Spleen (tissue), 11 donors: ENCODE measurements around the gene GSN. TPM values are rescaled to one million over a fixed set of nuclear protein-coding genes. Genes with fewer than 3 reads are reported as not detected.
A peak's percentile ranks its signal among the peaks of the same experiment; 100 is the strongest.

ENCODE experiments used
- DNase-seq: peaks from one replicate; pipeline ENCODE4 v3.0.0-alpha.2; 2020
- H3K27ac ChIP-seq, 8 donors: fragments of 200-600 bp; sonication (generic) in 7 of 8; 1 replicate in 4 of 8; 2 replicates in 4 of 8; pipeline versions ENCODE4 v1.5.0 to v1.8.0; 2016 to 2021; ENCODE audit warnings: inconsistent platforms in 4 of 8, mild to moderate bottlenecking in 4 of 8, moderate library complexity in 1 of 8
- H3K27me3 ChIP-seq, 7 donors: fragments of 200-600 bp; sonication (generic) in 6 of 7; replicated peaks in 1 of 7; 1 replicate in 4 of 7; 2 replicates in 3 of 7; pipeline versions ENCODE4 v1.5.0 to v1.8.0; 2016 to 2021; ENCODE audit warnings: inconsistent platforms in 3 of 7, mild to moderate bottlenecking in 1 of 7
- H3K36me3 ChIP-seq, 6 donors: fragments of 200-600 bp; sonication (generic) in 5 of 6; 1 replicate in 4 of 6; 2 replicates in 2 of 6; pipeline versions ENCODE4 v1.5.0 to v1.8.0; 2016 to 2021; ENCODE audit warnings: inconsistent platforms in 2 of 6
- H3K4me1 ChIP-seq, 6 donors: fragments of 200-600 bp; sonication (generic) in 5 of 6; 1 replicate in 3 of 6; 2 replicates in 3 of 6; pipeline versions ENCODE4 v1.5.0 to v1.8.0; 2016 to 2021; ENCODE audit warnings: inconsistent platforms in 3 of 6
- H3K4me3 ChIP-seq, 8 donors: fragments of 200-600 bp; sonication (generic) in 7 of 8; 1 replicate in 4 of 8; 2 replicates in 4 of 8; pipeline versions ENCODE4 v1.5.0 to v1.8.0; 2016 to 2021; ENCODE audit warnings: inconsistent platforms in 4 of 8, mild to moderate bottlenecking in 4 of 8, moderate library complexity in 2 of 8
- H3K9me3 ChIP-seq, 8 donors: fragments of 200-600 bp; sonication (generic) in 7 of 8; 1 replicate in 4 of 8; 2 replicates in 4 of 8; pipeline versions ENCODE4 v1.5.0 to v1.8.0; 2016 to 2021; ENCODE audit warnings: inconsistent platforms in 4 of 8
- CTCF ChIP-seq, 11 experiments: fragments of 200-600 bp in 7 of 11; fragments of 450-650 bp in 4 of 11; sonication (generic) in 4 of 11; IDR thresholded peaks in 8 of 11; conservative IDR thresholded peaks in 3 of 11; 1 replicate in 7 of 11; 2 replicates in 4 of 11; pipeline versions ENCODE4 v1.4.0 to v1.8.0; 2016 to 2021; ENCODE audit warnings: antibody characterized with exemption in 11 of 11, inconsistent platforms in 4 of 11, mild to moderate bottlenecking in 1 of 11
- POLR2A ChIP-seq, 3 donors: fragments of 450-650 bp; IDR thresholded peaks; one replicate each; pipeline ENCODE4 v1.5.1; 2017; ENCODE audit warnings: antibody characterized with exemption in 3 of 3, mild to moderate bottlenecking in 1 of 3
- POLR2AphosphoS5 ChIP-seq, 3 donors: sonication (generic); formaldehyde crosslinking; IDR thresholded peaks; one replicate each; pipeline ENCODE4 v1.5.1; 2017; ENCODE audit warnings: antibody characterized with exemption in 3 of 3
- WGBS, 5 donors: extraction: QIAGEN DNeasy Blood & Tissue Kit in 3 of 5; methylation state at CpG; one replicate each; pipeline versions ENCODE4 v1.1.5 to v1.1.7; 2013 to 2018; 5-methylcytosine and 5-hydroxymethylcytosine counted together
- intact Hi-C: fragments of 100-400 bp; cut with DNase I; formaldehyde crosslinking; loops from one replicate; pipeline ENCODE4 v1.15.0; 2023; ENCODE audit warnings: low total_unique reads
- polyA plus RNA-seq, 3 donors: library from polyadenylated mRNA; stranded (reverse); fragments of 200-250 nt; gene quantifications; one replicate each; pipeline ENCODE4 v1.2.1, GENCODE V29; 2013
- total RNA-seq, 7 donors: library from RNA; depleted of rRNA in 3 of 7; stranded (reverse); fragments of >200 nt in 3 of 7; fragmentation: NEBNext Ultra II Directional in 4 of 7; extraction: Animal tissue kit (Norgen Biotek cat#: 25700) in 4 of 7; gene quantifications; one replicate each; pipeline versions ENCODE4 v1.1.0 to v1.2.1, GENCODE V29; 2016 to 2021
- donor health status: healthy with polysubstance abuse.
- donor health status: DM: no; HTN: no; CAD: no; lungs with moderate emphysema.
- donor health status: DM: no; HTN: no; CAD: no.
- donor health status: Bipolar disorder and iron deficiency.
- donor health status: healthy.
- donor health status: DM: no; HTN: no; CAD: no.
- donor health status: DM: yes; HTN: yes; CAD: no.

The GSN gene
- total and polyA plus RNA-seq, 10 donors = 115 to 432 (median 227) TPM

GRCh38 chr9:121313458-121314152 is 45.6 kb downstream of the GSN start:
- Histone ChIP-seq H3K4me1 (peaks cover 0 to 10% (median 0%) of the 10 kb centered on the region in 6 donors), H3K27me3 (no peaks in the 10 kb centered on the region), H3K4me3 (no peak overlapping the region), H3K36me3 (peaks cover 0 to 100% (median 69%) of the 10 kb centered on the region in 6 donors), H3K27ac (no peak overlapping the region), H3K9me3 (no peaks in the 10 kb centered on the region)
- intact Hi-C loops = no loop called here
- peak in 2 of 3 donors; percentile 26 to 33 for TF ChIP-seq POLR2AphosphoS5 (IDR thresholded peaks at IDR 0.05)
- TF ChIP-seq POLR2A (IDR thresholded peaks at IDR 0.05) = no peak
- no peak for TF ChIP-seq CTCF (IDR thresholded peaks at IDR 0.05 in 8 of 11, conservative IDR thresholded peaks at IDR 0.05 in 3 of 11)
- 95 to 98% (median 97%) methylated on average over 10 of the region's 10 CpGs for WGBS, 5 donors
- DNase-seq = peak; percentile 63

- H3K36me3 ChIP-seq = peaks cover 0 to 100% (median 62%) of the 10 kb centered on the region in 6 donors
- H3K9me3 ChIP-seq = no peaks in the 10 kb centered on the region
- 90 to 96% (median 94%) methylated on average over 6 of the region's 6 CpGs for WGBS, 5 donors
- H3K4me1 ChIP-seq = peaks cover 0 to 38% (median 13%) of the 10 kb centered on the region in 6 donors
- peak; percentile 24 for DNase-seq
- H3K27me3 ChIP-seq = no peaks in the 10 kb centered on the region
- TF ChIP-seq POLR2AphosphoS5 (IDR thresholded peaks at IDR 0.05) = no peak
- TF ChIP-seq POLR2A (IDR thresholded peaks at IDR 0.05) = no peak
- no peak for TF ChIP-seq CTCF (IDR thresholded peaks at IDR 0.05 in 8 of 11, conservative IDR thresholded peaks at IDR 0.05 in 3 of 11)
- intact Hi-C loops = no loop called here
- H3K4me3 ChIP-seq = no peak overlapping the region
- H3K27ac ChIP-seq = no peak overlapping the region
Measured at GRCh38 chr9:121316378-121316777, 48.4 kb downstream of the GSN start.

GRCh38 chr9:121316852-121317373 is 49.0 kb downstream of the GSN start:
- H3K4me1 ChIP-seq = peaks cover 0 to 43% (median 13%) of the 10 kb centered on the region in 6 donors
- H3K9me3 ChIP-seq = no peaks in the 10 kb centered on the region
- intact Hi-C loops = no loop called here
- DNase-seq = peak; percentile 27
- 93 to 95% (median 94%) methylated on average over 11 of the region's 11 CpGs for WGBS, 5 donors
- peaks cover 0 to 100% (median 58%) of the 10 kb centered on the region in 6 donors for H3K36me3 ChIP-seq
- TF ChIP-seq POLR2AphosphoS5 (IDR thresholded peaks at IDR 0.05) = no peak
- TF ChIP-seq CTCF (IDR thresholded peaks at IDR 0.05 in 8 of 11, conservative IDR thresholded peaks at IDR 0.05 in 3 of 11) = no peak
- no peaks in the 10 kb centered on the region for H3K27me3 ChIP-seq
- no peak overlapping the region for H3K4me3 ChIP-seq
- H3K27ac ChIP-seq = no peak overlapping the region
